ENCODE measurements around the gene TSPYL1.
"Not testable (repeated sequence)": the region's sequence is repeated elsewhere in the genome, so short reads cannot be mapped to it uniquely, and the experiment has no call there.

Gene TSPYL1

GRCh38 chr6:116279232-116280160, at the start of gene TSPYL1:
Gene TSPYL1, minus strand, starts transcription at chr6:116279930. Its CDS starts 100 bp downstream, at chr6:116279830.
- DNase-seq (ENCODE audit: low spot score): peak; percentile 98

DNA sequence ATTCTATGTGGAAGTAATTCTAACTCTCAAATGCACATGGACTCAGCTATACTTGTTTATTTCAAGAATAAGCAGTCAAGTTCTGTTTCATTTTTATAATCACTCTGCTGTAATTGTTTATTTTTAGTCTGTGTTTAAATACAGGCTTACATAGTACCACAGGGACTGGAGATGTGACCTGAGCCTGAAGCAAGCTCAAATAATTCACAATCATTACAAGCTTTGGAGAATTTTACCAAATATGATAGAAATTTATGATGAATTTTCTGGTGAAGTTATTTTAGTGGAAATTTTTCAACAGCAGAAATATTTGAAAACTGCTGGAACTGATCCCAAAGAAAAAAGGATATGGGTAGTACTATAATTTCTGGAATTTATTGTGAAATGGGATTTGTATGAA, 49.4 kb upstream of the TSPYL1 start:
- DNase-seq (ENCODE audit: low spot score): no peak

- DNase-seq (ENCODE audit: low spot score): no peak
Observed at GRCh38 chr6:116328528-116328903, 48.8 kb upstream of the TSPYL1 start.

- no peak for DNase-seq (ENCODE audit: low spot score)
Observed at GRCh38 chr6:116327803-116328527, 48.2 kb upstream of the TSPYL1 start.

- DNase-seq (ENCODE audit: low spot score): no peak
Observed at GRCh38 chr6:116326996-116327395, 47.3 kb upstream of the TSPYL1 start.

GRCh38 chr6:116326181-116326671, 46.5 kb upstream of the TSPYL1 start:
- DNase-seq (ENCODE audit: low spot score): no peak

DNA sequence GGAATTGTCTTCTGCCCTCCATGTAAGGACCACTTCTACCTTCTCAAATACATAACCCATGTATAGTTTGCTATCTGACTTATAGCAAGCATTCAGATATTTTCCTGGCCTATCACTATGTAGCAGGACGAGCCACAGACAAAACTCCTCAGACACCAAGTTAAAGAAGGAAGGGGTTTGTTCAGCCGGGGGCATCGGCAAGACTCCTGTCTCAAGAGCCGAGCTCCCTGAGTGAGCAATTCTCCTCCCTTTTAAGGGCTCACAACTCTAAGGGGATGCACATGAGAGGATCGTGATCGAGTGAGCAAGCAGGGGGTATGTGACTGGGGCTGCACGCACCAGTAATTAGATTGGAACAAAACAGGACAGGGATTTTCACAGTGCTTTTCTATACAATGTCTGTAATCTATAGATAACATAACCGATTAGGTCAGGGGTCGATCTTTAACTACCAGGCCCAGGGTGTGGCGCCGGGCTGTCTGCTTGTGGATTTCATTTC, 46.0 kb upstream of the TSPYL1 start:
- DNase-seq (ENCODE audit: low spot score): not testable (repeated sequence)

DNA sequence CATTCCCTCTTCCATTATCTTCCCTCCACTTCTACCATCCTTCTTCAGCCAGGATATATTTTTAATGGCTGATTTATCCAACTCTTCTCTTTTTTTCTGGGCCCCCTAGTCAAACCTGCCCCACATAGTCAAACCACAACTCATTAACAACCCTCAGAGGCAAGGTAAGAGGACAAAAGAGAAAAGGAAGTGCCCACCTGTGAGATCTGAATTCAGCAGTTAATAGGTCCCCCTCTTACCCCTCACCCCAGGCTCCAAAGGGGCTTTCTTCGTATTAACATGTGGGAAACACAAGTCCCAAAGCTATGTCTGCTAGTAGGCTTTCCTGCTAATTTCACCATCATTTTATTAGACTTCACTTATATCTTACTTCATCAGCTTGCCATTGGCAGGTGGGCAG, 44.1 kb upstream of the TSPYL1 start:
- DNase-seq (ENCODE audit: low spot score): no peak

GRCh38 chr6:116321933-116322332, 42.2 kb upstream of the TSPYL1 start:
- not testable (repeated sequence) for DNase-seq (ENCODE audit: low spot score)

DNA sequence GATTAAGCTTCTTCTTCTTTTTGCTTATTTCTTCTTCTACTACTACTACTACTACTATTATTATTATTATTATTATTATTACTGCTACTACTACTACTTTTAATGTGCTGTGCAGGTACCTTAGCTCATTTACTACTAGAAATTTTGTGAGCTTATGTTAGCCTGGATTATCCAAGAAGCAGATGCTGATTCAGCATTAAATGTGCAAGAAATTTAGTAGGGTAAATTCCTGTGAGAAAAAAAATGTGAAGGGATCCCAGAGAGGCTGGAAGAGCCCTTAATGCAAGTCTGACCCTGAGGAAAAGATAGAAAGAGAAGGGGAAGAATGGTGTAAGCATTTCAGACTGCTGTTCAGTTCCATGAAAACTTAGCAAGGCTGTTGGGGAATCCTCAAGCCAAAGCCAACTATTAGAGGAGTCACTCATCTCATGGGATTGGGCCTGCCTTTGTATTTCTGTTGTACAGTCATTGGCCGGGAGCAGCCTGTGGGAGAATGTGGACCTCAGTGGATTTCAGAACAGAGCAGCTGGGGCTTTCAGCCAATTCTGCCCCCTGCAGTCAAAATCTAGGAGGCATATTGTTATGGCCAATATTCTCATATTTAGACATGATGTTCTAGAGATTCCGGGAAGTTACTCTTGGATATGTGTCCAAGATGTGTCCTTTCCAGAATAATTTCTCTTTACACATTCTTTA, 37.2 kb upstream of the TSPYL1 start:
- no peak for DNase-seq (ENCODE audit: low spot score)

DNA sequence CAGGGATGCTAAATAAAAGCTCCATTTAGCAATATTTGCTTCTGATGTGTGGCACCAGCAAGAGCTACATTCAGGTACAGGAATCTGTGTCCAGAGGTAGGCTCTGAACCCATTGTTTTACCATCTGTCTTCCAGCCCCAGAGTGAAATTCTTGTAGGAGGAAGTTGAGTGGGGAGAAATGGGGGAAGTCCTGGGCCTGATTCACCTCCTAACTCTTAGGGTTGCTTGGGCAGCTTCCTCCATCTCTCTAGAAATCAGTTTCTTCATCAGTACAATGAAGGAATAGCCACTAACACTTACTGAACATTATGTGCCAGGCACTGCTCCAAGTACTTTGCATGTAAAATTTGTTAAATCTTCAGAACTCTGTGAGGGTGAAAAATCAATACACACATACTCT, 35.1 kb upstream of the TSPYL1 start:
- DNase-seq (ENCODE audit: low spot score): no peak

- no peak for DNase-seq (ENCODE audit: low spot score)
Observed at GRCh38 chr6:116314218-116314617, 34.5 kb upstream of the TSPYL1 start.

GRCh38 chr6:116313101-116313776, 33.5 kb upstream of the TSPYL1 start:
- no peak for DNase-seq (ENCODE audit: low spot score)

DNA sequence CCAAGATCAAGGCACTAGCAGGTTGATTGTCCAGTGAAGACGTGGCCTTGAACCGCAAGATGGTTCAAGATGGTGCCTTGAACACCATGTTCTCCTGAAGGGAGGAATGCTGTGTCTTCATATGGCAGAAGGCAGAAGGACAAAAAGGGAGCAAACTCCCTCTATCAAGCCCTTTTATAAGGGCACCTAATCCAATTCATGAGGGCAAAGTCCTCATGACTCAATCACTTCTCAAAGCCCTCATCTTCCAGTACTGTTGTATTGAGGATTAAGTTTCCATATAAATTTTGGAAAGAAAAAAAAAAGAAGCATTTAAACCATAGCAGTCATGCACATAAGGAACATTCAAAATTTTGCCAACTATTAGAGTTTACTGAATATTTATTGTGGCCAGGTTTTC, 29.9 kb upstream of the TSPYL1 start:
- DNase-seq (ENCODE audit: low spot score): no peak

DNA sequence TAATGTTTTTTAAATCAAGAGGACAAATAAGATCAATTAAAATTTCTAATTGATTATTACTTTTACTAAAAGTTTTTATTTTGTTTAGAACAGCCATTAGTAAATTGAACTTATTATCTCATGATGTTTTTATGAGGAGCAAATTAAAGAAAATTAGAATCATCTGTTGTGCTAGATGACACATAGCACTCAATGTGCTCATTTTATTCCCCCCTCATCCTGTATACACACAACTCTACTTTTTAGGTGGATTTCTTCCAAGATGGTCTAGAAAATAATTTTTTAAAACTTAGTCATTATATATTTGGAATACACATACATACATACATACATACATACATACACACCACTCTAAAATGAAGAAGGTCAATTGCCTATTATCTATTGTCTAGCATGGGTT, 29.3 kb upstream of the TSPYL1 start:
- no peak for DNase-seq (ENCODE audit: low spot score)

GRCh38 chr6:116307633-116308032, 27.9 kb upstream of the TSPYL1 start:
- DNase-seq (ENCODE audit: low spot score): no peak

DNA sequence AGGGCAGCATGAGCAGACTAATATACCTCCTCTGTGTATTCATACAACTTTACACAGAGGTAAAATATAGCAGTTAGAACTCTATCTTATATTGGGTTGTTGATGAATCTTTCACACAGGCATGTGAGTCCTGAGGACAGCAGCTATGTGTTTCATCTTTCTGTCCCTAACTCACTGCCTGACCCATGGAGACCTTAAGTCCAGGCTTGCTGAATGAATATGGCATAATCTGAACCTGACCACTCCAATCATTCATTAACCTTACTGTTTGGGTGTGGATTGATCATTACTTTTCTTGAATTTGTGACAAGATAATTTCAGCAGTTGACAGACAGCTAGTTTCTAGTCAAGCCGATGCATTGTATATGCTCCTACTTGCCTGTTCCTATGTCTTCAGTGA, 27.3 kb upstream of the TSPYL1 start:
- DNase-seq (ENCODE audit: low spot score): no peak

DNA sequence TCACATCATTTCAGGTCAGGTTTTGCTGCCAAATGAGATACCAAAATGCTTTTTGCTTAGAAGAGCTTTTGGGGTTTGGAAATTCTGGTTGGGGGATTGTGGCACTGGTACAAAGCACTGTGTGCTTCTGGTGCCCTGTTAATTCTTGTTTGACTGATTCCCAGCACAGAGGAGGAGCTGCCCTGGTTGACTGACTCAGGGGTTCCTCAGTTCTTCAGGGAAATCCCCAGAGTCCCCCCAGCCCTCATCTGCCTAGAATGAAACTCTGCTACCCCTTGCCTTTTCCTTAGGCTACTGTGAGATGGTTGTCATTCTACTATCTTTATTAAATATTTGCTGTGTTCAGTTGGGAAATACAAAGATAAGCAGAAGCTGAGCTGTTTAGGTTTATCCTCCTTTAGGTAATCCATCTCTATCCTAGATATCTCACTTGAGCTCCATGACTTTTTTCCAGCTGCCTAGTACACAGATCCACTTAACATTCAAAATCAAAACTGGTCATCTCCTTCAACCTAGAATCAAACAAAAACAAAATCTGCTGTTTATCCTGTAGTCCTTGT, 24.9 kb upstream of the TSPYL1 start:
- DNase-seq (ENCODE audit: low spot score): no peak

GRCh38 chr6:116301104-116301503, 21.4 kb upstream of the TSPYL1 start:
- no peak for DNase-seq (ENCODE audit: low spot score)

- no peak for DNase-seq (ENCODE audit: low spot score)
Observed at GRCh38 chr6:116300566-116300965, 20.8 kb upstream of the TSPYL1 start.

GRCh38 chr6:116298973-116299372, 19.2 kb upstream of the TSPYL1 start:
- DNase-seq (ENCODE audit: low spot score): no peak
